Measurements from ENCODE around the gene CD1D. TPM values are rescaled to one million over a fixed set of nuclear protein-coding genes. Genes with fewer than 3 reads are reported as not detected.

The CD1D gene
- total RNA-seq (2022), result 0.19 and 0.22 TPM in 2 replicates
- percentile 27 among the genes with signal in this experiment for Bru-seq, nascent RNA
- BruChase-seq, experiment 1, labeled RNA remaining after a 6-hour chase, result percentile 29 among the genes with signal in this experiment
- percentile 29 among the genes with signal in this experiment for BruChase-seq, experiment 2, labeled RNA remaining after a 2-hour chase
- long read RNA-seq, result 0 reads

- peak within 1 kb of the TSS; percentile 73 for H3K4me3 Mint-ChIP-seq (ENCODE audit: unreplicated experiment)
- DNase-seq (ENCODE audit: unreplicated experiment), result peak; percentile 26
- peaks cover 53% of the 10 kb centered on the region for H3K27me3 Mint-ChIP-seq (ENCODE audit: insufficient read depth, unreplicated experiment)
- CTCF ChIA-PET, result interaction anchor here (0.6 to 1.8 kb wide), 8 partner anchors 9 to 218 kb away, joined by 3 to 7 read pairs (median 4); no protein-coding TSS in a partner anchor
- no peaks in the 10 kb centered on the region for H3K9me3 Mint-ChIP-seq (ENCODE audit: unreplicated experiment)
- no TSS peak for BruUV-seq (replicated peaks)
- intact Hi-C loops (cut with micrococcal nuclease), result no loop called here
- TF ChIP-seq, protein P1, sequence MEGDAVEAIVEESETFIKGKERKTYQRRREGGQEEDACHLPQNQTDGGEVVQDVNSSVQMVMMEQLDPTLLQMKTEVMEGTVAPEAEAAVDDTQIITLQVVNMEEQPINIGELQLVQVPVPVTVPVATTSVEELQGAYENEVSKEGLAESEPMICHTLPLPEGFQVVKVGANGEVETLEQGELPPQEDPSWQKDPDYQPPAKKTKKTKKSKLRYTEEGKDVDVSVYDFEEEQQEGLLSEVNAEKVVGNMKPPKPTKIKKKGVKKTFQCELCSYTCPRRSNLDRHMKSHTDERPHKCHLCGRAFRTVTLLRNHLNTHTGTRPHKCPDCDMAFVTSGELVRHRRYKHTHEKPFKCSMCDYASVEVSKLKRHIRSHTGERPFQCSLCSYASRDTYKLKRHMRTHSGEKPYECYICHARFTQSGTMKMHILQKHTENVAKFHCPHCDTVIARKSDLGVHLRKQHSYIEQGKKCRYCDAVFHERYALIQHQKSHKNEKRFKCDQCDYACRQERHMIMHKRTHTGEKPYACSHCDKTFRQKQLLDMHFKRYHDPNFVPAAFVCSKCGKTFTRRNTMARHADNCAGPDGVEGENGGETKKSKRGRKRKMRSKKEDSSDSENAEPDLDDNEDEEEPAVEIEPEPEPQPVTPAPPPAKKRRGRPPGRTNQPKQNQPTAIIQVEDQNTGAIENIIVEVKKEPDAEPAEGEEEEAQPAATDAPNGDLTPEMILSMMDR (IDR thresholded peaks at IDR 0.05; ENCODE audit: unreplicated experiment), result no peak
- POLR2A ChIA-PET, result interaction anchor here (0.7 to 1.7 kb wide), 2 partner anchors 36 to 179 kb away, joined by 3 to 6 read pairs; no protein-coding TSS in a partner anchor
- H3K4me1 Mint-ChIP-seq (ENCODE audit: insufficient read depth, unreplicated experiment), result peaks cover 9% of the 10 kb centered on the region
- H3K36me3 Mint-ChIP-seq (ENCODE audit: insufficient read depth, unreplicated experiment), result no peaks in the 10 kb centered on the region
- no peak within 1 kb of the TSS for H3K27ac Mint-ChIP-seq (ENCODE audit: low read depth, unreplicated experiment)
Observed at GRCh38 chr1:158180741-158181576, at the start of gene CD1D. Gene CD1D, plus strand, starts transcription at chr1:158180895. Its CDS starts 207 bp downstream, at chr1:158181102.

- no peaks in the 10 kb centered on the region for H3K36me3 Mint-ChIP-seq (ENCODE audit: insufficient read depth, unreplicated experiment)
- H3K4me1 Mint-ChIP-seq (ENCODE audit: insufficient read depth, unreplicated experiment), result no peaks in the 10 kb centered on the region
- CTCF ChIA-PET, result interaction anchor here (1.0 to 33.5 kb wide), 5 partner anchors 9 to 154 kb away, joined by 3 to 2587 read pairs (median 5); partner anchors contain the start of gene KIRREL1
- H3K4me3 Mint-ChIP-seq (ENCODE audit: unreplicated experiment), result no peak overlapping the region
- intact Hi-C loops (cut with micrococcal nuclease), result no loop called here
- TF ChIP-seq, protein P1 (IDR thresholded peaks at IDR 0.05; ENCODE audit: unreplicated experiment), result no peak
- no peaks in the 10 kb centered on the region for H3K27me3 Mint-ChIP-seq (ENCODE audit: insufficient read depth, unreplicated experiment)
- DNase-seq (ENCODE audit: unreplicated experiment), result no peak
- BruUV-seq (replicated peaks), result no TSS peak
- POLR2A ChIA-PET, result interaction anchor here (0.7 kb wide), 2 partner anchors 29 to 1722 kb away, joined by 4 to 5 read pairs; no protein-coding TSS in a partner anchor
- H3K27ac Mint-ChIP-seq (ENCODE audit: low read depth, unreplicated experiment), result no peak overlapping the region
- H3K9me3 Mint-ChIP-seq (ENCODE audit: unreplicated experiment), result no peaks in the 10 kb centered on the region
Observed at GRCh38 chr1:158131217-158131616, 49.5 kb upstream of the CD1D start.

DNA sequence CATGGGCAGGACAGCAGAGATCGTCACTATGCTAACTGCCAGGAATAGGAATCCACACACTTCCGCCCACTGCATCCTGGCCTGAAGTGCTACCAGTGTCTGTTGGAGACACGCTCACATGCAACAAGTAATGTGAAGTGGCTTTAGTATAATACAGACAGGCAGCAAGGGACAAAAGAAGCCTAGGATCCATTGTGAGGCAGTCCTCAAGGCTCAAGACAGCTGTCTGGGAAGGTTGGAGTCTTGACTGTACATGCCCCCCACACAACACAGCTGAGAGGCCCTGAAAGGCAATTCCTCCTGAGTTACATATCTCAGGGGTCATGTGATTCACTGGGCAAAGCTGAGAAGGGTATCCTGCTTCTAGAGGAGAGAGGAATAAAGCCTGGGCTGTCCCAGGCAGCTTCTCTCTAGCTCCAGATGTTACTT is 39.9 kb upstream of the CD1D start:
- Mint-ChIP-seq H3K4me1 (ENCODE audit: insufficient read depth, unreplicated experiment) (peaks cover 9% of the 10 kb centered on the region), H3K27ac (ENCODE audit: low read depth, unreplicated experiment) (no peak overlapping the region), H3K36me3 (ENCODE audit: insufficient read depth, unreplicated experiment) (no peaks in the 10 kb centered on the region), H3K4me3 (ENCODE audit: unreplicated experiment) (no peak overlapping the region), H3K27me3 (ENCODE audit: insufficient read depth, unreplicated experiment) (no peaks in the 10 kb centered on the region), H3K9me3 (ENCODE audit: unreplicated experiment) (no peaks in the 10 kb centered on the region)
- intact Hi-C loops (cut with micrococcal nuclease), result no loop called here
- no peak for DNase-seq (ENCODE audit: unreplicated experiment)
- TF ChIP-seq, protein P1 (IDR thresholded peaks at IDR 0.05; ENCODE audit: unreplicated experiment), result no peak
- CTCF ChIA-PET, result interaction anchor here (0.7 to 6.3 kb wide), 9 partner anchors 9 to 460 kb away, joined by 3 to 40 read pairs (median 5); no protein-coding TSS in a partner anchor
- POLR2A ChIA-PET, result interaction anchor here (0.6 kb wide), 1 partner anchor 122 kb away, joined by 3 read pairs; no protein-coding TSS in a partner anchor
- BruUV-seq (replicated peaks), result no TSS peak
